ENCODE data around the gene TMC8.

Gene TMC8

DNA sequence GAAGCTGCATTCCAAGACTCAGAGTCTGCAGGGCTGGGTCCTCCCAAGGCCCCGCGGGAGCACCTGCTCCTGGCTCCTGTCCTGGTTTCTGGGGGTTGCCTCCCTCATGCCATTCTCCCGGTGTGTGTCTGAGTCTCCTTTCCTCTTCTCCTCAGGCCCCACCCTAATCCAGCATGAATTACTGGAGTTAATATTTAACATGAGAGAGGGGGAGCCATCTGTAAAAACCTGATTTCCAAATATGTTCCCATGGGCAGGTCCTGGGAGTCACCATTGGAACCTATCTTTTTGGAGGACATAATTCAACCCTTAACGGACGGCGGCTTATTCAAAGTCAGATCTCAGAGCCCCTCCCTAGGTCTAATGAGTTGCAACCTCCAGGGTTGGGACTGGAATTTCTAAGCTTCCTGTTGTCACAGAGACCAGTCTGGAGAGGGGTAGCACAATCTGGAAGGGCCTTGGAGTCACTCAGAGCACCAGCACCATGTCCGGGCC, 21.0 kb downstream of the TMC8 start:
- Histone ChIP-seq H3K27me3 (ENCODE audit: insufficient read depth, low read length) (no peaks in the 10 kb centered on the region), H3K79me2 (ENCODE audit: insufficient read depth, low read length) (no peaks in the 10 kb centered on the region), H3K9ac (ENCODE audit: low read length) (no peak overlapping the region; the same call in 1 of the 2 replicates), H3K27ac (ENCODE audit: low read depth, low read length, poor library complexity, severe bottlenecking) (peak overlapping the region; percentile 23), H4K20me1 (ENCODE audit: insufficient read depth, low read length) (no peaks in the 10 kb centered on the region), H3K4me3 (ENCODE audit: low read depth, low read length, poor library complexity, severe bottlenecking) (no peak overlapping the region), H3F3A (ENCODE audit: insufficient read depth, low read length) (no peaks in the 10 kb centered on the region), H3K9me2 (ENCODE audit: low read depth, low read length) (no peaks in the 10 kb centered on the region), H3K4me1 (ENCODE audit: insufficient read depth, low read length, severe bottlenecking) (peaks cover 69% of the 10 kb centered on the region), H3K4me2 (ENCODE audit: low read length) (no peak overlapping the region), H2AFZ (ENCODE audit: low read length) (no peak overlapping the region), H3K9me3 (ENCODE audit: low read length) (no peaks in the 10 kb centered on the region), H3K36me3 (ENCODE audit: insufficient read depth, low read length) (no peaks in the 10 kb centered on the region)
- TF ChIP-seq CTCF (IDR thresholded peaks at IDR 0.05; ENCODE audit: low read length): no peak
- TF ChIP-seq EZH2 (IDR thresholded peaks at IDR 0.05; ENCODE audit: borderline replicate concordance, low read length): no peak

GRCh38 chr17:78154903-78155811, 24.6 kb downstream of the TMC8 start:
- TF ChIP-seq EZH2 (IDR thresholded peaks at IDR 0.05; ENCODE audit: borderline replicate concordance, low read length) (no peak), CTCF (IDR thresholded peaks at IDR 0.05; ENCODE audit: low read length) (no peak)
- H4K20me1 ChIP-seq (ENCODE audit: insufficient read depth, low read length): no peaks in the 10 kb centered on the region
- no peak overlapping the region for H3K4me2 ChIP-seq (ENCODE audit: low read length)
- H2AFZ ChIP-seq (ENCODE audit: low read length): no peak overlapping the region
- no peaks in the 10 kb centered on the region for H3K79me2 ChIP-seq (ENCODE audit: insufficient read depth, low read length)
- no peaks in the 10 kb centered on the region for H3K9me2 ChIP-seq (ENCODE audit: low read depth, low read length)
- peaks cover 53% of the 10 kb centered on the region for H3K4me1 ChIP-seq (ENCODE audit: insufficient read depth, low read length, severe bottlenecking)
- no peaks in the 10 kb centered on the region for H3F3A ChIP-seq (ENCODE audit: insufficient read depth, low read length)
- H3K36me3 ChIP-seq (ENCODE audit: insufficient read depth, low read length): no peaks in the 10 kb centered on the region
- H3K9ac ChIP-seq (ENCODE audit: low read length): no peak overlapping the region
- H3K27ac ChIP-seq (ENCODE audit: low read depth, low read length, poor library complexity, severe bottlenecking): peak overlapping the region; percentile 92
- no peaks in the 10 kb centered on the region for H3K9me3 ChIP-seq (ENCODE audit: low read length)
- no peak overlapping the region for H3K4me3 ChIP-seq (ENCODE audit: low read depth, low read length, poor library complexity, severe bottlenecking)
- H3K27me3 ChIP-seq (ENCODE audit: insufficient read depth, low read length): no peaks in the 10 kb centered on the region

GRCh38 chr17:78159575-78160158, 29.1 kb downstream of the TMC8 start:
- no peaks in the 10 kb centered on the region for H3K27me3 ChIP-seq (ENCODE audit: insufficient read depth, low read length)
- no peak overlapping the region for H3K4me2 ChIP-seq (ENCODE audit: low read length)
- H3K9me3 ChIP-seq (ENCODE audit: low read length): no peaks in the 10 kb centered on the region
- no peaks in the 10 kb centered on the region for H4K20me1 ChIP-seq (ENCODE audit: insufficient read depth, low read length)
- H3K9me2 ChIP-seq (ENCODE audit: low read depth, low read length): no peaks in the 10 kb centered on the region
- no peak for TF ChIP-seq EZH2 (IDR thresholded peaks at IDR 0.05; ENCODE audit: borderline replicate concordance, low read length)
- no peaks in the 10 kb centered on the region for H3K36me3 ChIP-seq (ENCODE audit: insufficient read depth, low read length)
- H3F3A ChIP-seq (ENCODE audit: insufficient read depth, low read length): no peaks in the 10 kb centered on the region
- no peak overlapping the region for H3K4me3 ChIP-seq (ENCODE audit: low read depth, low read length, poor library complexity, severe bottlenecking)
- peaks cover 27% of the 10 kb centered on the region for H3K4me1 ChIP-seq (ENCODE audit: insufficient read depth, low read length, severe bottlenecking)
- H2AFZ ChIP-seq (ENCODE audit: low read length): no peak overlapping the region
- no peaks in the 10 kb centered on the region for H3K79me2 ChIP-seq (ENCODE audit: insufficient read depth, low read length)
- H3K9ac ChIP-seq (ENCODE audit: low read length): no peak overlapping the region
- no peak overlapping the region for H3K27ac ChIP-seq (ENCODE audit: low read depth, low read length, poor library complexity, severe bottlenecking)

All from OCI-LY1 (cell line).